Hepatocyte (in vitro differentiated cells): ENCODE measurements around the gene RXRA.

ENCODE experiments used
- CTCF ChIP-seq: fragments of 200-600 bp; sonication (generic); IDR thresholded peaks from 2 replicates; pipeline ENCODE4 v1.5.1; 2016; ENCODE audit warnings: antibody characterized with exemption, mild to moderate bottlenecking; ENCODE audit not compliant: poor library complexity
- EZH2 ChIP-seq: fragments of 200-600 bp; sonication (generic); IDR thresholded peaks from 2 replicates; pipeline ENCODE4 v1.6.1; 2016; ENCODE audit warnings: antibody characterized with exemption, mild to moderate bottlenecking, borderline replicate concordance
- EZH2phosphoT487 ChIP-seq: fragments of 200-600 bp; sonication (generic); IDR thresholded peaks from one replicate; pipeline ENCODE4 v1.6.1; 2018; ENCODE audit warnings: antibody characterized with exemption, mild to moderate bottlenecking, low read depth, moderate library complexity; ENCODE audit not compliant: unreplicated experiment, severe bottlenecking

GRCh38 chr9:134357631-134358025, 31.4 kb downstream of the RXRA start:
- TF ChIP-seq EZH2phosphoT487 (no peak), CTCF (no peak), EZH2 (no peak)
